Kidney epithelial cell (primary cell): Measurements from ENCODE around the gene SLC6A3. TPM values are rescaled to one million over a fixed set of nuclear protein-coding genes. Genes with fewer than 3 reads are reported as not detected.

Experiments
- DNase-seq: peaks from one replicate; pipeline ENCODE4 v3.0.0-alpha.2; 2010; ENCODE audit warnings: low read depth
- H3K27me3 ChIP-seq: 2 replicates; pipeline ENCODE4 v1.6.0; 2011; ENCODE audit warnings: low read length; ENCODE audit not compliant: control insufficient read depth, insufficient read depth
- H3K36me3 ChIP-seq: 2 replicates; pipeline ENCODE4 v1.5.1; 2011; ENCODE audit warnings: low read length; ENCODE audit not compliant: control insufficient read depth, insufficient read depth
- H3K4me3 ChIP-seq: 2 replicates; pipeline ENCODE4 v1.5.1; 2011; ENCODE audit warnings: low read depth, mild to moderate bottlenecking, control low read depth, low read length
- CTCF ChIP-seq: IDR thresholded peaks from 2 replicates; pipeline ENCODE4 v1.5.1; 2011; ENCODE audit warnings: mild to moderate bottlenecking, moderate library complexity, low read length, control low read depth, inconsistent platforms; ENCODE audit not compliant: insufficient read depth, poor library complexity, severe bottlenecking
- total RNA-seq: library from RNA; depleted of rRNA; stranded (reverse); fragments of >200 nt; gene quantifications from 2 replicates; pipeline ENCODE4 v1.2.3, GENCODE V29; 2015

Gene SLC6A3
- total RNA-seq, 1 donor from 2014 or later: not detected

- DNase-seq: no peak
- no peak overlapping the region for H3K4me3 ChIP-seq
- no peaks in the 10 kb centered on the region for H3K36me3 ChIP-seq
- no peak for TF ChIP-seq CTCF
- peaks cover 4% of the 10 kb centered on the region for H3K27me3 ChIP-seq
Observed at GRCh38 chr5:1437226-1437829, 7.9 kb downstream of the SLC6A3 start.

GRCh38 chr5:1436681-1437080, 8.6 kb downstream of the SLC6A3 start:
- peaks cover 4% of the 10 kb centered on the region for H3K27me3 ChIP-seq
- H3K4me3 ChIP-seq: no peak overlapping the region
- H3K36me3 ChIP-seq: no peaks in the 10 kb centered on the region
- no peak for DNase-seq
- no peak for TF ChIP-seq CTCF

GRCh38 chr5:1436036-1436435, 9.2 kb downstream of the SLC6A3 start:
- no peak for DNase-seq
- no peak for TF ChIP-seq CTCF
- Histone ChIP-seq H3K4me3 (no peak overlapping the region), H3K36me3 (no peaks in the 10 kb centered on the region), H3K27me3 (peaks cover 4% of the 10 kb centered on the region)

GRCh38 chr5:1435369-1435768, 9.9 kb downstream of the SLC6A3 start:
- no peaks in the 10 kb centered on the region for H3K36me3 ChIP-seq
- no peak for TF ChIP-seq CTCF
- no peak for DNase-seq
- H3K4me3 ChIP-seq: no peak overlapping the region
- H3K27me3 ChIP-seq: peaks cover 4% of the 10 kb centered on the region

GRCh38 chr5:1432296-1432695, 12.9 kb downstream of the SLC6A3 start:
- TF ChIP-seq CTCF: no peak
- DNase-seq: no peak
- Histone ChIP-seq H3K4me3 (no peak overlapping the region), H3K36me3 (no peaks in the 10 kb centered on the region), H3K27me3 (no peaks in the 10 kb centered on the region)

- no peak for DNase-seq
- Histone ChIP-seq H3K27me3 (no peaks in the 10 kb centered on the region), H3K36me3 (no peaks in the 10 kb centered on the region), H3K4me3 (no peak overlapping the region)
- no peak for TF ChIP-seq CTCF
Observed at GRCh38 chr5:1431896-1432295, 13.3 kb downstream of the SLC6A3 start.
